SU-DHL-6 (cell line): ENCODE results near the gene ZNF335.
"Not testable (repeated sequence)": the region's sequence is repeated elsewhere in the genome, so short reads cannot be mapped to it uniquely, and the experiment has no call there.

ENCODE experiments used
- H2AFZ ChIP-seq: fragments of 200-600 bp; sonication (generic); 2 replicates; pipeline ENCODE4 v1.6.1; 2014; ENCODE audit warnings: low read depth, mild to moderate bottlenecking, moderate library complexity, mixed read lengths, antibody characterized with exemption, low read length; ENCODE audit not compliant: severe bottlenecking
- H3F3A ChIP-seq: fragments of 200-600 bp; shearing (Covaris generic); 2 replicates; pipeline ENCODE4 v1.6.0; 2016; ENCODE audit warnings: antibody characterized with exemption, mild to moderate bottlenecking; ENCODE audit not compliant: insufficient read depth
- H3K27ac ChIP-seq: fragments of 200-600 bp; sonication (generic); 2 replicates; pipeline ENCODE4 v1.5.1; 2016; ENCODE audit warnings: low read depth, mild to moderate bottlenecking, low read length, moderate library complexity, mixed read lengths
- H3K27me3 ChIP-seq: fragments of 200-600 bp; sonication (generic), shearing (Covaris generic); 2 replicates; pipeline ENCODE4 v1.6.0; 2014; ENCODE audit warnings: mild to moderate bottlenecking, low read length
- H3K36me3 ChIP-seq: fragments of 200-600 bp; sonication (generic); 2 replicates; pipeline ENCODE4 v1.6.1; 2014; ENCODE audit warnings: mild to moderate bottlenecking, low read length, mixed read lengths
- H3K4me2 ChIP-seq: fragments of 300-600, 200-600 bp; shearing (Covaris generic), sonication (generic); 2 replicates; pipeline ENCODE4 v1.6.0; 2014; ENCODE audit warnings: low read length, low read depth, mild to moderate bottlenecking; ENCODE audit not compliant: poor library complexity, severe bottlenecking
- H3K4me3 ChIP-seq: fragments of 200-600 bp; sonication (generic); 2 replicates; pipeline ENCODE4 v1.5.1; 2014; ENCODE audit warnings: antibody characterized with exemption, low read length, mild to moderate bottlenecking, mixed read lengths; ENCODE audit not compliant: insufficient read depth, poor library complexity, severe bottlenecking
- H3K79me2 ChIP-seq: fragments of 200-600 bp; sonication (generic); 2 replicates; pipeline ENCODE4 v1.6.1; 2014; ENCODE audit warnings: mild to moderate bottlenecking, low read length, moderate library complexity; ENCODE audit not compliant: insufficient read depth
- H3K9ac ChIP-seq: fragments of 200-600 bp; sonication (generic); 2 replicates; pipeline ENCODE4 v1.7.0; 2014; ENCODE audit warnings: mild to moderate bottlenecking, low read length
- H3K9me2 ChIP-seq: fragments of 200-600 bp; sonication (generic); replicated peaks from 2 replicates; pipeline ENCODE4 v1.6.1; 2014; ENCODE audit warnings: low read length; ENCODE audit not compliant: insufficient read depth
- H3K9me3 ChIP-seq: fragments of 200-600 bp; sonication (generic); 2 replicates; pipeline ENCODE4 v1.6.1; 2014; ENCODE audit warnings: low read length, mixed read lengths; ENCODE audit not compliant: insufficient read depth
- H4K20me1 ChIP-seq: fragments of 200-600 bp; sonication (generic); 2 replicates; pipeline ENCODE4 v1.6.1; 2014; ENCODE audit warnings: low read depth, mild to moderate bottlenecking, antibody characterized with exemption, low read length, moderate library complexity, mixed read lengths
- EZH2phosphoT487 ChIP-seq: fragments of 200-600 bp; sonication (generic), shearing (Covaris generic); conservative IDR thresholded peaks from 2 replicates; pipeline ENCODE4 v1.6.1; 2018; ENCODE audit warnings: mild to moderate bottlenecking, antibody characterized with exemption, low read length, moderate library complexity, mixed read lengths
- TF ChIP-seq, protein P1 (sequence below): fragments of 200-600 bp; sonication (generic); IDR thresholded peaks from one replicate; pipeline ENCODE4 v1.5.1; 2017; ENCODE audit warnings: antibody characterized with exemption, mild to moderate bottlenecking, low read length, moderate library complexity; ENCODE audit not compliant: insufficient read depth, poor library complexity, severe bottlenecking

The ZNF335 gene

GRCh38 chr20:45998337-45998736, 26.3 kb upstream of the ZNF335 start:
- no peak overlapping the region for H2AFZ ChIP-seq
- no peaks in the 10 kb centered on the region for H3K9me2 ChIP-seq
- no peak overlapping the region for H3K27ac ChIP-seq
- no peaks in the 10 kb centered on the region for H3F3A ChIP-seq
- H3K4me3 ChIP-seq = no peak overlapping the region
- no peaks in the 10 kb centered on the region for H4K20me1 ChIP-seq
- no peaks in the 10 kb centered on the region for H3K79me2 ChIP-seq
- H3K9me3 ChIP-seq = no peaks in the 10 kb centered on the region
- H3K36me3 ChIP-seq = no peaks in the 10 kb centered on the region
- no peaks in the 10 kb centered on the region for H3K27me3 ChIP-seq
- H3K4me2 ChIP-seq = no peak overlapping the region
- H3K9ac ChIP-seq = no peak overlapping the region
- no peak for TF ChIP-seq EZH2phosphoT487

DNA sequence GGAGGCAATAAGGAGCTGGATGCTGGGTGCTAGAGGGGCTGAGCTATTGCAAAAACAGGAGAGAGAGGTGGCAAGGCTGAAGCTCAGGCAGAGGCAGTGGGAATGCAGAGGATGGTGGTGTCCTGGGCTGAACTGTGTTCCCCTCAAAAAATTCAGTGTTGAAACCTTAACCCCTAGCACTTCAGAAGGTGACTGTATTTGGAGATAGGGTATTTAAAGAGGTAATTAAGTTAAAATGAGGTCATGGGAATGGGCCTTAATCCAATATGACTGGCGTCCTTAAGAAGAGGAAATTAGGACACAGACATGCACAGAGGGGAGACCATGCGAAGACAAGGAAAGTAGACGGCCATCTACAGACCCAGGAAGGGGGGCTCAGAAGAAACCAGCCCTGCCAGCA, 25.2 kb upstream of the ZNF335 start:
- H3K9me2 ChIP-seq = no peaks in the 10 kb centered on the region
- H3F3A ChIP-seq = no peaks in the 10 kb centered on the region
- H3K27ac ChIP-seq = no peak overlapping the region
- TF ChIP-seq, protein P1, sequence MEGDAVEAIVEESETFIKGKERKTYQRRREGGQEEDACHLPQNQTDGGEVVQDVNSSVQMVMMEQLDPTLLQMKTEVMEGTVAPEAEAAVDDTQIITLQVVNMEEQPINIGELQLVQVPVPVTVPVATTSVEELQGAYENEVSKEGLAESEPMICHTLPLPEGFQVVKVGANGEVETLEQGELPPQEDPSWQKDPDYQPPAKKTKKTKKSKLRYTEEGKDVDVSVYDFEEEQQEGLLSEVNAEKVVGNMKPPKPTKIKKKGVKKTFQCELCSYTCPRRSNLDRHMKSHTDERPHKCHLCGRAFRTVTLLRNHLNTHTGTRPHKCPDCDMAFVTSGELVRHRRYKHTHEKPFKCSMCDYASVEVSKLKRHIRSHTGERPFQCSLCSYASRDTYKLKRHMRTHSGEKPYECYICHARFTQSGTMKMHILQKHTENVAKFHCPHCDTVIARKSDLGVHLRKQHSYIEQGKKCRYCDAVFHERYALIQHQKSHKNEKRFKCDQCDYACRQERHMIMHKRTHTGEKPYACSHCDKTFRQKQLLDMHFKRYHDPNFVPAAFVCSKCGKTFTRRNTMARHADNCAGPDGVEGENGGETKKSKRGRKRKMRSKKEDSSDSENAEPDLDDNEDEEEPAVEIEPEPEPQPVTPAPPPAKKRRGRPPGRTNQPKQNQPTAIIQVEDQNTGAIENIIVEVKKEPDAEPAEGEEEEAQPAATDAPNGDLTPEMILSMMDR = no peak
- no peak for TF ChIP-seq EZH2phosphoT487
- H3K27me3 ChIP-seq = no peaks in the 10 kb centered on the region
- H3K4me2 ChIP-seq = no peak overlapping the region
- no peaks in the 10 kb centered on the region for H4K20me1 ChIP-seq
- H3K9ac ChIP-seq = no peak overlapping the region
- H2AFZ ChIP-seq = no peak overlapping the region
- H3K4me3 ChIP-seq = no peak overlapping the region
- no peaks in the 10 kb centered on the region for H3K36me3 ChIP-seq
- no peaks in the 10 kb centered on the region for H3K9me3 ChIP-seq
- no peaks in the 10 kb centered on the region for H3K79me2 ChIP-seq

GRCh38 chr20:45995495-45996097, 23.6 kb upstream of the ZNF335 start:
- not testable (repeated sequence) for H3K27ac ChIP-seq, H3K9me3 ChIP-seq, H3K4me3 ChIP-seq, H3K9ac ChIP-seq, H3K36me3 ChIP-seq, H3K9me2 ChIP-seq, H3F3A ChIP-seq, H3K79me2 ChIP-seq, H3K4me2 ChIP-seq, H2AFZ ChIP-seq, H4K20me1 ChIP-seq, H3K27me3 ChIP-seq

GRCh38 chr20:45994761-45995493, 22.9 kb upstream of the ZNF335 start:
- Histone ChIP-seq H3K27me3 (no peaks in the 10 kb centered on the region), H3K9ac (no peak overlapping the region), H2AFZ (no peak overlapping the region), H3K9me2 (no peaks in the 10 kb centered on the region), H3K79me2 (no peaks in the 10 kb centered on the region), H4K20me1 (no peaks in the 10 kb centered on the region), H3K9me3 (no peaks in the 10 kb centered on the region), H3K27ac (no peak overlapping the region), H3F3A (no peaks in the 10 kb centered on the region), H3K4me3 (no peak overlapping the region), H3K4me2 (no peak overlapping the region), H3K36me3 (no peaks in the 10 kb centered on the region)
- no peak for TF ChIP-seq EZH2phosphoT487
- TF ChIP-seq, protein P1 = no peak
